HAP-1 (cell line): ENCODE results near the gene SLC24A4.

Experiments used
- DNase-seq, 2 experiments: peaks; one replicate each; pipeline ENCODE4 v3.0.0-alpha.2; 2016 to 2020; ENCODE audit warnings: low spot score in 2 of 2
- H3K27me3 ChIP-seq: fragments of 250-450 bp; sonication (Bioruptor Pico); 2 replicates; pipeline ENCODE4 v1.5.1; 2020; ENCODE audit warnings: low read depth, mild to moderate bottlenecking, moderate library complexity
- H3K36me3 ChIP-seq: fragments of 250-450 bp; sonication (Bioruptor Pico); replicated peaks from 2 replicates; pipeline ENCODE4 v1.5.1; 2020; ENCODE audit warnings: mild to moderate bottlenecking
- H3K4me1 ChIP-seq: fragments of 250-450 bp; sonication (Bioruptor Pico); 2 replicates; pipeline ENCODE4 v1.5.1; 2020; ENCODE audit warnings: mild to moderate bottlenecking
- H3K4me3 ChIP-seq: fragments of 250-450 bp; sonication (Bioruptor Pico); 2 replicates; pipeline ENCODE4 v1.5.1; 2020; ENCODE audit warnings: mild to moderate bottlenecking, moderate library complexity
- H3K9me3 ChIP-seq: fragments of 250-450 bp; sonication (Bioruptor Pico); 2 replicates; pipeline ENCODE4 v1.5.1; 2020; ENCODE audit warnings: mild to moderate bottlenecking, moderate library complexity
- in situ Hi-C: fragments of 300-500 bp; cut with MboI; formaldehyde crosslinking; loops from 3 replicates; pipeline ENCODE4 v1.14.3; 2020; ENCODE audit warnings: low sequenced_read_pairs, inconsistent platforms, mixed read lengths

Gene SLC24A4

GRCh38 chr14:92459950-92460421, 137.0 kb downstream of the SLC24A4 start:
- Histone ChIP-seq H3K4me1 (no peaks in the 10 kb centered on the region), H3K4me3 (no peak overlapping the region), H3K27me3 (no peaks in the 10 kb centered on the region), H3K9me3 (no peaks in the 10 kb centered on the region), H3K36me3 (no peaks in the 10 kb centered on the region)
- no peak for DNase-seq
- in situ Hi-C loops = no loop called here

- Histone ChIP-seq H3K27me3 (no peaks in the 10 kb centered on the region), H3K4me3 (no peak overlapping the region), H3K9me3 (no peaks in the 10 kb centered on the region), H3K36me3 (no peaks in the 10 kb centered on the region), H3K4me1 (no peaks in the 10 kb centered on the region)
- DNase-seq = no peak
- in situ Hi-C loops = no loop called here
Observed at GRCh38 chr14:92460541-92460915, 137.6 kb downstream of the SLC24A4 start.

- no peak overlapping the region for H3K4me3 ChIP-seq
- no peaks in the 10 kb centered on the region for H3K9me3 ChIP-seq
- in situ Hi-C loops = no loop called here
- no peaks in the 10 kb centered on the region for H3K36me3 ChIP-seq
- H3K27me3 ChIP-seq = no peaks in the 10 kb centered on the region
- H3K4me1 ChIP-seq = no peaks in the 10 kb centered on the region
- DNase-seq = no peak
Observed at GRCh38 chr14:92460916-92461579, 138.1 kb downstream of the SLC24A4 start.

GRCh38 chr14:92461891-92462290, 138.9 kb downstream of the SLC24A4 start:
- Histone ChIP-seq H3K9me3 (no peaks in the 10 kb centered on the region), H3K4me1 (no peaks in the 10 kb centered on the region), H3K36me3 (no peaks in the 10 kb centered on the region), H3K4me3 (no peak overlapping the region), H3K27me3 (no peaks in the 10 kb centered on the region)
- in situ Hi-C loops = no loop called here
- no peak for DNase-seq

- Histone ChIP-seq H3K4me1 (no peaks in the 10 kb centered on the region), H3K9me3 (no peaks in the 10 kb centered on the region), H3K36me3 (no peaks in the 10 kb centered on the region), H3K4me3 (no peak overlapping the region), H3K27me3 (no peaks in the 10 kb centered on the region)
- in situ Hi-C loops = no loop called here
- DNase-seq = no peak
Observed at GRCh38 chr14:92462568-92462967, 139.6 kb downstream of the SLC24A4 start.

GRCh38 chr14:92463141-92463540, 140.2 kb downstream of the SLC24A4 start:
- Histone ChIP-seq H3K27me3 (no peaks in the 10 kb centered on the region), H3K4me3 (no peak overlapping the region), H3K9me3 (no peaks in the 10 kb centered on the region), H3K4me1 (no peaks in the 10 kb centered on the region), H3K36me3 (no peaks in the 10 kb centered on the region)
- no peak for DNase-seq
- in situ Hi-C loops = no loop called here

- H3K4me1 ChIP-seq = no peaks in the 10 kb centered on the region
- in situ Hi-C loops = no loop called here
- no peaks in the 10 kb centered on the region for H3K27me3 ChIP-seq
- no peak for DNase-seq
- no peaks in the 10 kb centered on the region for H3K36me3 ChIP-seq
- H3K9me3 ChIP-seq = no peaks in the 10 kb centered on the region
- H3K4me3 ChIP-seq = no peak overlapping the region
Observed at GRCh38 chr14:92464156-92464555, 141.2 kb downstream of the SLC24A4 start.

- no peaks in the 10 kb centered on the region for H3K4me1 ChIP-seq
- no peaks in the 10 kb centered on the region for H3K27me3 ChIP-seq
- no peak for DNase-seq
- H3K4me3 ChIP-seq = no peak overlapping the region
- in situ Hi-C loops = no loop called here
- no peaks in the 10 kb centered on the region for H3K36me3 ChIP-seq
- H3K9me3 ChIP-seq = no peaks in the 10 kb centered on the region
Observed at GRCh38 chr14:92464716-92465115, 141.8 kb downstream of the SLC24A4 start.

GRCh38 chr14:92465353-92466055, 142.5 kb downstream of the SLC24A4 start:
- no peak overlapping the region for H3K4me3 ChIP-seq
- DNase-seq = no peak
- in situ Hi-C loops = no loop called here

GRCh38 chr14:92466059-92466458, 143.1 kb downstream of the SLC24A4 start:
- Histone ChIP-seq H3K36me3 (no peaks in the 10 kb centered on the region), H3K4me3 (no peak overlapping the region), H3K9me3 (no peaks in the 10 kb centered on the region), H3K27me3 (no peaks in the 10 kb centered on the region), H3K4me1 (no peaks in the 10 kb centered on the region)
- in situ Hi-C loops = no loop called here
- DNase-seq = no peak

More at GRCh38 chr14:92465353-92466055, 142.5 kb downstream of the SLC24A4 start:
- Histone ChIP-seq H3K9me3 (no peaks in the 10 kb centered on the region), H3K27me3 (no peaks in the 10 kb centered on the region), H3K4me1 (no peaks in the 10 kb centered on the region), H3K36me3 (no peaks in the 10 kb centered on the region)

- Histone ChIP-seq H3K9me3 (no peaks in the 10 kb centered on the region), H3K4me1 (no peaks in the 10 kb centered on the region), H3K36me3 (no peaks in the 10 kb centered on the region), H3K27me3 (no peaks in the 10 kb centered on the region), H3K4me3 (no peak overlapping the region)
- in situ Hi-C loops = no loop called here
- no peak for DNase-seq
Observed at GRCh38 chr14:92469515-92469914, 146.6 kb downstream of the SLC24A4 start.

GRCh38 chr14:92470215-92470614, 147.2 kb downstream of the SLC24A4 start:
- no peaks in the 10 kb centered on the region for H3K9me3 ChIP-seq
- in situ Hi-C loops = no loop called here
- no peaks in the 10 kb centered on the region for H3K4me1 ChIP-seq

GRCh38 chr14:92470811-92471210, 147.8 kb downstream of the SLC24A4 start:
- in situ Hi-C loops = no loop called here
- no peaks in the 10 kb centered on the region for H3K36me3 ChIP-seq
- H3K27me3 ChIP-seq = no peaks in the 10 kb centered on the region
- no peak for DNase-seq
- H3K4me3 ChIP-seq = no peak overlapping the region
- H3K4me1 ChIP-seq = no peaks in the 10 kb centered on the region
- no peaks in the 10 kb centered on the region for H3K9me3 ChIP-seq

More at GRCh38 chr14:92470215-92470614, 147.2 kb downstream of the SLC24A4 start:
- no peak overlapping the region for H3K4me3 ChIP-seq
- H3K36me3 ChIP-seq = no peaks in the 10 kb centered on the region
- no peaks in the 10 kb centered on the region for H3K27me3 ChIP-seq
- DNase-seq = peak in 1 of 2 experiments; percentile 10

GRCh38 chr14:92471919-92472318, 149.0 kb downstream of the SLC24A4 start:
- no peak for DNase-seq
- Histone ChIP-seq H3K4me1 (no peaks in the 10 kb centered on the region), H3K36me3 (no peaks in the 10 kb centered on the region), H3K4me3 (no peak overlapping the region), H3K9me3 (no peaks in the 10 kb centered on the region), H3K27me3 (no peaks in the 10 kb centered on the region)
- in situ Hi-C loops = no loop called here
